ENCODE data around the gene RMDN3.

GRCh38 chr15:40803688-40804087, 48.6 kb upstream of the RMDN3 start:
- TF ChIP-seq, protein P1, sequence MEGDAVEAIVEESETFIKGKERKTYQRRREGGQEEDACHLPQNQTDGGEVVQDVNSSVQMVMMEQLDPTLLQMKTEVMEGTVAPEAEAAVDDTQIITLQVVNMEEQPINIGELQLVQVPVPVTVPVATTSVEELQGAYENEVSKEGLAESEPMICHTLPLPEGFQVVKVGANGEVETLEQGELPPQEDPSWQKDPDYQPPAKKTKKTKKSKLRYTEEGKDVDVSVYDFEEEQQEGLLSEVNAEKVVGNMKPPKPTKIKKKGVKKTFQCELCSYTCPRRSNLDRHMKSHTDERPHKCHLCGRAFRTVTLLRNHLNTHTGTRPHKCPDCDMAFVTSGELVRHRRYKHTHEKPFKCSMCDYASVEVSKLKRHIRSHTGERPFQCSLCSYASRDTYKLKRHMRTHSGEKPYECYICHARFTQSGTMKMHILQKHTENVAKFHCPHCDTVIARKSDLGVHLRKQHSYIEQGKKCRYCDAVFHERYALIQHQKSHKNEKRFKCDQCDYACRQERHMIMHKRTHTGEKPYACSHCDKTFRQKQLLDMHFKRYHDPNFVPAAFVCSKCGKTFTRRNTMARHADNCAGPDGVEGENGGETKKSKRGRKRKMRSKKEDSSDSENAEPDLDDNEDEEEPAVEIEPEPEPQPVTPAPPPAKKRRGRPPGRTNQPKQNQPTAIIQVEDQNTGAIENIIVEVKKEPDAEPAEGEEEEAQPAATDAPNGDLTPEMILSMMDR (IDR thresholded peaks at IDR 0.05): no peak
- no peak for TF ChIP-seq POLR2AphosphoS5 (IDR thresholded peaks at IDR 0.05)
- TF ChIP-seq EP300 (IDR thresholded peaks at IDR 0.05): no peak
- TF ChIP-seq POLR2A (IDR thresholded peaks at IDR 0.05): no peak
